ENCODE data around the gene GABBR2. TPM values are rescaled to one million over a fixed set of nuclear protein-coding genes. Genes with fewer than 3 reads are reported as not detected.

GABBR2 gene
- total RNA-seq, 2 experiments from 2014 or later, result not detected

DNA sequence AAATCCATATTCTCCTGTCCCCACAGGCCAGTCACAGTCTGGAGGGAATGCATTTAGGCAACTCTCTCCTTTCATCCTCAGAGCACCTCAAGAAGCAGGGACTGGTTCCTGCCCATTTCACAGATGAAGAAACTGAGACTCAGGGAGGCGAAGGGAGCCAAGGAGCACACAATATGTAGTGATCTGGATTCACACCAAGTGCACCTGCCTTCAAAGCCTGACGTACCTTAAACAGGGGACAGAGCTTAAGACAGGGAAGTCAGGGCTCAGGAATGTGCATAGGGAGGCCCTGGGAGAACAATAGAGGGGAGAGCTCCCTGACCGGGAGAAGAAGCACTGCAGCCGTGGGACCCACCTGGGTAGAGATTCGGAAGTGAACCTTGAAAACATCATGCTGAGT lies 83.0 kb downstream of the GABBR2 start:
- no peaks in the 10 kb centered on the region for H3K9me3 Mint-ChIP-seq
- H3K9me3 ChIP-seq (ENCODE audit: control insufficient read depth in 1 of 2, insufficient read depth in 1 of 2, low read length in 2 of 2), result peaks cover 0 to 5% of the 10 kb centered on the region in 2 experiments
- no peaks in the 10 kb centered on the region for H3K36me3 ChIP-seq (ENCODE audit: insufficient read depth, low read length)
- no peaks in the 10 kb centered on the region for H3K4me1 Mint-ChIP-seq (ENCODE audit: low read depth)
- no peak overlapping the region for H3K4me3 Mint-ChIP-seq
- CTCF ChIA-PET, result no interaction called here
- no peaks in the 10 kb centered on the region for H3K36me3 Mint-ChIP-seq (ENCODE audit: low read depth)
- no peak overlapping the region for H3K27ac ChIP-seq (ENCODE audit: low read depth in 1 of 2, low read length in 2 of 2)
- H3K27ac Mint-ChIP-seq, result no peak overlapping the region
- DNase-seq (no peak), ATAC-seq (ENCODE audit: poor library complexity) (no peak)
- intact Hi-C loops (cut with DNase I, micrococcal nuclease), result no loop called here
- no peaks in the 10 kb centered on the region for H3K4me1 ChIP-seq (ENCODE audit: insufficient read depth, low read length)
- POLR2A ChIA-PET, result no interaction called here
- peaks cover 42% of the 10 kb centered on the region for H3K27me3 Mint-ChIP-seq
- TF ChIP-seq, protein P1, sequence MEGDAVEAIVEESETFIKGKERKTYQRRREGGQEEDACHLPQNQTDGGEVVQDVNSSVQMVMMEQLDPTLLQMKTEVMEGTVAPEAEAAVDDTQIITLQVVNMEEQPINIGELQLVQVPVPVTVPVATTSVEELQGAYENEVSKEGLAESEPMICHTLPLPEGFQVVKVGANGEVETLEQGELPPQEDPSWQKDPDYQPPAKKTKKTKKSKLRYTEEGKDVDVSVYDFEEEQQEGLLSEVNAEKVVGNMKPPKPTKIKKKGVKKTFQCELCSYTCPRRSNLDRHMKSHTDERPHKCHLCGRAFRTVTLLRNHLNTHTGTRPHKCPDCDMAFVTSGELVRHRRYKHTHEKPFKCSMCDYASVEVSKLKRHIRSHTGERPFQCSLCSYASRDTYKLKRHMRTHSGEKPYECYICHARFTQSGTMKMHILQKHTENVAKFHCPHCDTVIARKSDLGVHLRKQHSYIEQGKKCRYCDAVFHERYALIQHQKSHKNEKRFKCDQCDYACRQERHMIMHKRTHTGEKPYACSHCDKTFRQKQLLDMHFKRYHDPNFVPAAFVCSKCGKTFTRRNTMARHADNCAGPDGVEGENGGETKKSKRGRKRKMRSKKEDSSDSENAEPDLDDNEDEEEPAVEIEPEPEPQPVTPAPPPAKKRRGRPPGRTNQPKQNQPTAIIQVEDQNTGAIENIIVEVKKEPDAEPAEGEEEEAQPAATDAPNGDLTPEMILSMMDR (IDR thresholded peaks at IDR 0.05), result no peak
- peaks cover 0 to 23% of the 10 kb centered on the region in 2 experiments for H3K27me3 ChIP-seq (ENCODE audit: control insufficient read depth in 1 of 2, insufficient read depth in 2 of 2, low read length in 2 of 2)
- H3K4me3 ChIP-seq (ENCODE audit: low read length), result no peak overlapping the region

GRCh38 chr9:98619788-98620187 lies 88.9 kb downstream of the GABBR2 start:
- Mint-ChIP-seq H3K36me3 (ENCODE audit: low read depth) (no peaks in the 10 kb centered on the region), H3K27ac (no peak overlapping the region), H3K27me3 (peaks cover 23% of the 10 kb centered on the region), H3K4me1 (ENCODE audit: low read depth) (no peaks in the 10 kb centered on the region), H3K9me3 (no peaks in the 10 kb centered on the region), H3K4me3 (no peak overlapping the region)
- intact Hi-C loops (cut with DNase I, micrococcal nuclease), result no loop called here
- ChIA-PET CTCF (no interaction called here), POLR2A (no interaction called here)
- H3K27ac ChIP-seq (ENCODE audit: low read depth in 1 of 2, low read length in 2 of 2), result no peak overlapping the region
- ATAC-seq (ENCODE audit: poor library complexity), result no peak
- H3K36me3 ChIP-seq (ENCODE audit: insufficient read depth, low read length), result no peaks in the 10 kb centered on the region
- no peak overlapping the region for H3K4me3 ChIP-seq (ENCODE audit: low read length)
- no peak for DNase-seq
- peaks cover 0 to under 1% of the 10 kb centered on the region in 2 experiments for H3K9me3 ChIP-seq (ENCODE audit: control insufficient read depth in 1 of 2, insufficient read depth in 1 of 2, low read length in 2 of 2)
- no peaks in the 10 kb centered on the region for H3K4me1 ChIP-seq (ENCODE audit: insufficient read depth, low read length)
- TF ChIP-seq, protein P1 (IDR thresholded peaks at IDR 0.05), result no peak
- peaks cover 0 to 2% of the 10 kb centered on the region in 2 experiments for H3K27me3 ChIP-seq (ENCODE audit: control insufficient read depth in 1 of 2, insufficient read depth in 2 of 2, low read length in 2 of 2)

- CTCF ChIA-PET, result no interaction called here
- no peaks in the 10 kb centered on the region for H3K36me3 Mint-ChIP-seq (ENCODE audit: low read depth)
Observed at GRCh38 chr9:98615633-98616032, 93.1 kb downstream of the GABBR2 start.

More at GRCh38 chr9:98615633-98616032, 93.1 kb downstream of the GABBR2 start:
- no peak for DNase-seq
- no peaks in the 10 kb centered on the region for H3K4me1 ChIP-seq (ENCODE audit: insufficient read depth, low read length)
- no peaks in the 10 kb centered on the region for H3K27me3 ChIP-seq (ENCODE audit: control insufficient read depth in 1 of 2, insufficient read depth in 2 of 2, low read length in 2 of 2)
- TF ChIP-seq, protein P1 (IDR thresholded peaks at IDR 0.05), result no peak
- H3K27ac ChIP-seq (ENCODE audit: low read depth in 1 of 2, low read length in 2 of 2), result no peak overlapping the region
- intact Hi-C loops (cut with DNase I, micrococcal nuclease), result no loop called here
- H3K4me1 Mint-ChIP-seq (ENCODE audit: low read depth), result no peaks in the 10 kb centered on the region
- no peaks in the 10 kb centered on the region for H3K9me3 ChIP-seq (ENCODE audit: control insufficient read depth in 1 of 2, insufficient read depth in 1 of 2, low read length in 2 of 2)
- no peak for ATAC-seq (ENCODE audit: poor library complexity)
- no peak overlapping the region for H3K4me3 Mint-ChIP-seq
- H3K27ac Mint-ChIP-seq, result no peak overlapping the region
- H3K4me3 ChIP-seq (ENCODE audit: low read length), result no peak overlapping the region
- POLR2A ChIA-PET, result no interaction called here
- peaks cover 14% of the 10 kb centered on the region for H3K27me3 Mint-ChIP-seq
- no peaks in the 10 kb centered on the region for H3K9me3 Mint-ChIP-seq
- H3K36me3 ChIP-seq (ENCODE audit: insufficient read depth, low read length), result no peaks in the 10 kb centered on the region

All from CD4-positive, alpha-beta T cell (primary cell).